H1 (cell line): ENCODE measurements around the gene CD47.

Source experiments
- BRCA1 ChIP-seq: IDR thresholded peaks from 2 replicates; pipeline ENCODE4 v1.6.1; 2012; ENCODE audit warnings: low read depth, low read length, improper control_type of control experiment
- CTCF ChIP-seq, 3 experiments: IDR thresholded peaks; 1 replicate in 2 of 3; 2 replicates in 1 of 3; pipeline versions ENCODE4 v1.5.1 to v1.6.1; 2011; ENCODE audit warnings: low read length in 3 of 3, mild to moderate bottlenecking in 3 of 3, inconsistent platforms in 2 of 3, low read depth in 1 of 3, moderate library complexity in 1 of 3; ENCODE audit not compliant: insufficient read depth in 1 of 3; ENCODE audit errors: control extremely low read depth in 1 of 3
- EP300 ChIP-seq, 2 experiments: IDR thresholded peaks; 1 replicate in 1 of 2; 2 replicates in 1 of 2; pipeline ENCODE4 v1.6.1; 2011 to 2012; ENCODE audit warnings: low read depth in 2 of 2, low read length in 2 of 2, mild to moderate bottlenecking in 2 of 2, borderline replicate concordance in 1 of 2, inconsistent platforms in 1 of 2, moderate library complexity in 1 of 2
- EZH2 ChIP-seq: fragments of 200-600 bp; sonication (generic); IDR thresholded peaks from 2 replicates; pipeline ENCODE4 v1.7.1; 2012; ENCODE audit warnings: low read depth, mild to moderate bottlenecking, moderate library complexity, low read length, inconsistent platforms; ENCODE audit not compliant: severe bottlenecking
- HDAC2 ChIP-seq, 2 experiments: fragments of 300-600 bp in 1 of 2; sonication (generic) in 1 of 2; IDR thresholded peaks; 2 replicates each; pipeline ENCODE4 v1.6.1; 2011 to 2012; ENCODE audit warnings: low read depth in 2 of 2, low read length in 2 of 2, mild to moderate bottlenecking in 2 of 2, moderate library complexity in 2 of 2, borderline replicate concordance in 1 of 2, inconsistent platforms in 1 of 2
- KDM5A ChIP-seq: fragments of 200-600 bp; IDR thresholded peaks from 2 replicates; pipeline ENCODE4 v1.7.1; 2012; ENCODE audit warnings: mild to moderate bottlenecking, low read length, inconsistent platforms, mixed read lengths
- MAFK ChIP-seq: IDR thresholded peaks from 2 replicates; pipeline ENCODE4 v1.6.1; 2012; ENCODE audit warnings: low read depth, mild to moderate bottlenecking, improper control_type of control experiment, low read length
- MAX ChIP-seq: IDR thresholded peaks from 2 replicates; pipeline ENCODE4 v1.6.1; 2012; ENCODE audit warnings: inconsistent platforms
- POLR2A ChIP-seq, 2 experiments: IDR thresholded peaks; 1 replicate in 1 of 2; 2 replicates in 1 of 2; pipeline ENCODE4 v1.6.1; 2011; ENCODE audit warnings: low read depth in 2 of 2, low read length in 2 of 2, mild to moderate bottlenecking in 2 of 2; ENCODE audit errors: control extremely low read depth in 1 of 2
- POLR2AphosphoS5 ChIP-seq: IDR thresholded peaks from 2 replicates; pipeline ENCODE4 v1.6.1; 2011; ENCODE audit warnings: low read depth, low read length
- RFX5 ChIP-seq: IDR thresholded peaks from 2 replicates; pipeline ENCODE4 v1.6.1; 2011; ENCODE audit warnings: low read depth, low read length, improper control_type of control experiment, borderline replicate concordance
- SP1 ChIP-seq: IDR thresholded peaks from 2 replicates; pipeline ENCODE4 v1.6.1; 2011; ENCODE audit warnings: low read depth, low read length
- TBP ChIP-seq: IDR thresholded peaks from 2 replicates; pipeline ENCODE4 v1.6.1; 2011; ENCODE audit warnings: low read depth, low read length, improper control_type of control experiment
- ZNF274 ChIP-seq: IDR thresholded peaks from 2 replicates; pipeline ENCODE4 v1.7.0; 2012; ENCODE audit warnings: low read length, borderline replicate concordance; ENCODE audit errors: extremely low read depth

DNA sequence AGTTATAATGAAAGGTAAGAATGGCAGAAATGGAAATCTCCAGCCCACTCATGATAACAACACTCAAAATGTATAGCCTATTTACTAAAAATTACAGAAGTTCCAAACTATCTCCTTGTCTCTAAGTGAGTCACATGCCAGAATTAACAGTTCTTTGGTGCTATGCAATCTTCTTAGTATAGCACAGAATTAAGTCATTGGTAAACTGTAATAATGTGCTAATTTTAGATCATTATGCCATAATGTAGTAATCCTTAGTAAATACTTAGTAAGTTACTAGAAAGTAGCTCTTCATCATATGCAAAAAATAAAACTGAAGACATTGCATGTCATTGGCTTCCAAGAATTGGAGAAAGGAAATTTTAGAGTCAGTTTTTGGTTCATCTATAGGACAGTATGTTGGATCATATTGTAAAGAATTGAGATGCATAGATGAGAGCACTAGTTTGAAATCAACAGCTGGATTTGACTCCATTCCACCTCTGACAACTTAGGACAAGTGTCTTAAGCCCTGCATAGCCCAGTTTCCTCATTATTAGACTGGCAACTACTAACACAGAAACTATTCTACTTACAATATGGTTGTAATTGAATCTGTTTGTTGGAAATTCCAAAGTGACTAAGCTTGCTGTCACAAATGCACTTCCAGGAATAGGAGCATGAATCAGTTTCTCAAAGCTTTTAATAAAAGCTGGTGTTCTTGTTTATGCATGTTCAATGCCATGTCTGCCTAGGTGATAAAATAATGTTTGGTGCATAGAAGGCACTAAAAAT, 40.1 kb upstream of the CD47 start:
- TF ChIP-seq MAX (no peak), CTCF (IDR thresholded peaks at IDR 0.05; ENCODE audit: control extremely low read depth in 1 of 3, insufficient read depth in 1 of 3, low read depth in 1 of 3, low read length in 3 of 3) (no peak), POLR2AphosphoS5 (no peak), POLR2A (IDR thresholded peaks at IDR 0.05; ENCODE audit: control extremely low read depth in 1 of 2, low read depth in 2 of 2, low read length in 2 of 2) (no peak), SP1 (no peak), TBP (no peak), KDM5A (no peak), HDAC2 (IDR thresholded peaks at IDR 0.05; ENCODE audit: borderline replicate concordance in 1 of 2, low read depth in 2 of 2, low read length in 2 of 2) (no peak), EZH2 (no peak), BRCA1 (no peak), RFX5 (no peak), ZNF274 (no peak), MAFK (no peak), EP300 (IDR thresholded peaks at IDR 0.05; ENCODE audit: borderline replicate concordance in 1 of 2, low read depth in 2 of 2, low read length in 2 of 2) (no peak)
